Activated T-cell treated with anti-CD3 and anti-CD28 coated beads for 1 hour (primary cell): ENCODE measurements around the gene PRKD1.

Experiments
- DNase-seq: peaks from one replicate; pipeline ENCODE4 v3.0.0-alpha.2; 2020; ENCODE audit warnings: low read depth

Gene PRKD1

DNA sequence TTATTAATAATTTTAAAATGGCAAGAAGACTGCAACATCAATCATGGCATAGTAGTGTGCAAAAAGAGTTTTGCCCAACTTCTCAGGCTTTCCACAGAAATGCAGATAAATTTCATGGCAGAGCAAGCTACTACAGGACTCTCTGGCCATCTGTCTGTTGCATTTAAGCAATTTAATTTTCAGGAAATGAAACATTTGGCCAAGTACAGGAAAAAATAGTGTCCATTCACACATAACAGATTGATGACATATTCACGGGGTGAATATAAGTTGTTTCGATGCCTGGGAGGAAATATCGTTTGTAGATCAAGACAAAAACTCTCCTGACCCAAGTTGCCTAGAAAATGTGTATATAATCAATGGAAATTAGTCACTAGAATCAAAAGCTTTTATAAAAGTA lies 324.0 kb downstream of the PRKD1 start:
- DNase-seq, result no peak

DNA sequence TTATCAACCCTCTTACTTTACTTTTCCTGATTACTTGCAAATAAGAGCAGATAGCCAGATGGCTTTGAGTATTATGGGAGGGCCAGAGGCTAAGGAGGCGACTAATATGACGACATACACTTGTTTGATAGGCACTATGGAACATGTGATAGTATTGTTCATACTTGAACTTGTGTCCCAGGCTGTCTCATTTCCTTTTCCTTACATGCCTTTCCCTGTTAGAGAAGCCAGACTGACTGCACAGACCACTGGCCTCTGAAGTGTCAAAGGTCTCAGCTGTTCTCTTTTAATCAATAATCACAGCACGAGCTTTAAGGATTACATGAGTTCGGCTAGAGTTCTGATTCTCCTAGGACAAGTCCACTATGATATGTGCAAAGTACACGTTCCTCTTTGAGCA lies 326.0 kb downstream of the PRKD1 start:
- no peak for DNase-seq

DNA sequence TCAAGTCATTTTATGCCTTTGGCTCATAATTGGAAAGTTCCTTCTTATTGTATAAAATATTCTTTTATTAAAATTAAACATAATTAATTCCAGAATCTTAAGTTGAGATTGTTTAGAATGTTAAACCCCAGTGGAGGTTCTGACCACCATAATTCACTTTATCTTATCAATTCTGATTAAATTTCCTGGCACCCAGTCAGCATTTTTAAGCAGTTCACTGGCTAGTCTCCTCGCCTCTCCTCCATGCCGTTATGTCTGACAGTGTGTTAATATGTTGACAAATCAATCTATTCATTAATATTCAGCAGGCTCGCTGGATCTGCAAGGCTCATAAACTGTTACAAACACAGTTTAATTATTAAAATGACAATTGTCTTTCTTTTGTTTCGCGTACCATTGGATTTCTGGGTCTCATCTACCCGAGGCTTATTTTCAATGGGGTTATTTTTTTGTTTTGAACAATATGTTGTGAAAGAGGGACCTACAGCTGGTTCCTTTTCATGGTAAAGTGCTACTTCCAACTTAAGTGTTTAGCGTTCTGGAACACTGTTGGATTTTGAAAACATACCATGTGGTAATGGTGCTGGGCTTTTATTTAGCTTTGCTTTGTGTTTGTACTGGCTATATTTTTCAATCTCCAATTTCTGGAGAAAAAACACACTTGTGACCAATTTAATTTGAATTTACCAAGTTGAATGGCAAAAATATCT lies 339.7 kb downstream of the PRKD1 start:
- no peak for DNase-seq

DNA sequence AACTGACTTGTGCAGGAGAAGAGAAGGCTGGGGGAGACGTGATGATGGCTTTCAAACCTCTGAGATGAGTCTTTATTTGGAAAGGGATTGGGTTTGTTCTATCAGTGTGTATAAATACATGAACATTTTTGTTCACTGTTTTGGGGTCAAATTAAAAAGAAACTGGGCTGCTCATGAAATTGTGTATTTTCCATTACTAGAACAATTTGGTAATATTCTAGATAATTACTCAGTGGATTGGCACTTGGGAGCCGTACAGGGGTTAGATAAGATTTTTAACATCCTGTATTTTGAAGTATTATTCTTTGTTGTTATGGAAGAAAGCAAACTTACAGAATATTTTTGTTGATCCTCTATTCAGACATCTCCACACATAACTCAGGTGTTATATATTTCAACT lies 340.6 kb downstream of the PRKD1 start:
- no peak for DNase-seq

DNA sequence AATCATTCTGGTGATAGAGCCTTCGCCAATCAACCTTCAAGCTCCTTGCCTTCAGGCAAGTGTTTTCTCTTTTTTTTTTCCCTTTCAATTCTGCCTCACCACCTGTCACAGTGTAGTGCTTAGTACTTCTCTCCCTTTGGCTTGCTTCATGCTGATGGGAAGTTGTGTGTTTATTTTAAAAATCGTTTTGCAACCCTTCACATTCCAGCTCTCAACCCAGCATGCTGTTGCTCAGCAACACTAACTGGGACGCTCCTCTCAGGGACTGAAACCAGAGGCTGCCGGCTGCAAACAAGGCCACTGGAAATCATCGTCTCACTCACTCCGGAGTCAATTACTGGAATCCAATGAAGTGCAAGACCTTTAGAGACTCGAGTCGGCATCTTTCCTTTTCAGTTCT lies 342.7 kb downstream of the PRKD1 start:
- DNase-seq, result no peak

DNA sequence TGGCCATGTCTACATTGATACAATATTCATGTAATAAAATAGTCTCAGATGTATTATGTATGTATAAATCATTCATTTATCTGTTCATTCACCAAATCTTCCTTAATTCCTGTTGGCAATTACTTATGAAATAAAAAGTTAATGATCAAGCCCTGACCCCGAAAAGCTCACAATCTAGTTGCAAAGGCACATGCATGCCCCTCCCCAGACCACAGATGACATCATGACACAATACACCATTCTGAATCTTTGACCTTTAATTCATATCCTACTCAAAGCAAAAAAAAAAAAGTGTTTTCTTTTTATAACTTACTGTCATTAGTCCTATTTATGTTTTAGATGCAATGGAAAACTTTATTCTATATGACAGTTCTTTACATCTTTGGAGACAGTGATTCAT lies 346.9 kb downstream of the PRKD1 start:
- DNase-seq, result no peak

DNA sequence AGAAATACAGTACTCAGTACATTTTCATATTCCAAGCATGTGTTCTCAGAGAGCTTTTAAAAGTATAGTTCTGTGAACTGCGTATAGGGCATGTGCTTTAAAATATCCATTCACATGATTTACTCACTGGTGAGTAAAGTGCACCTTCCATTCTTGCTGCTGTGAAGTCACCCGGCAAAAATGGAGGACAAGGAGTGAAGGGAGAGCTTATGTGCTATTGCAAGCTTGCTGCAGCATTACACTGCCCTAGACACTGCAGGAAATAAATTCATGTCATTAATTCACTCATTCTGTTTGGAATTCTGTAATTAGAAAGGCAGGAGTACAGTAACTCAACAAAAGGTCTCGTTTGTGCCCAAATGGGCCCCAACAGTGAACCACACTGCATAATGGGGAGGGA lies 347.8 kb downstream of the PRKD1 start:
- DNase-seq, result no peak

DNA sequence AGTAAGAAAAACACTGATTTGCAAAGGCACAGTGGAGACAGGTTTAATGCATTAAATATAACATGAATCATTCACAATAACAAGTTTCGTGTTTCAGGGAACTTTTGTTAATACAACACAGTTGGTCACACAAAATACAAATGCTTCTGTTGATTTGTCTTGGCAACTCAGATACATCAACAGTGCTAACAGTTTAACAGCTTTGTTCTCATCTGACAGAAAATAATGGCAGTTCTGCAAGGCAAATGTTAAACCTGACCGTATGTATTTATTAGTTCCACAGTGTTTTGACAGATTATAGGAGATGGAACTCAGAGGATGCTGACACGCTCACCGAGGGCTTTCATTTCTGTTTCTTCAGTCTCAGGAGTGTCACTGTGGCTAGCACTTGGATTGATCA lies 350.7 kb downstream of the PRKD1 start:
- no peak for DNase-seq

DNA sequence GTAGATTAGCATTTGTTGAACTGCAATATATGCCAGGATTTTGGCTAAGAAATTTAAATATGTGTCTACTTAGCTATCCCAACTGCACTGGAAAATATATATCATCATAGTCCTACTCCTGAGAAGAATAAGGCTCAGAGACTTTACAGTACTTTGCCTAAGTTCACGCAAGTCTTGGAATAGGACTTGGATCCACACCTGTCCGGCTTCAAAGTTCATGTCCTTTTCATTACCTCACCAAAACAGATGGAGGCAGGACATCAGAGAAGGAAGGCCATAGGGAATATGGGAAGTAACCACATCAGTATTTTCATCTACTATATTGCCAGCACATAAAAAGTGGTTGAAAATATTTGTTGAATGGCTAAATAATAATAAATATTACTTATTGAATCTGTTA lies 358.5 kb downstream of the PRKD1 start:
- no peak for DNase-seq

DNA sequence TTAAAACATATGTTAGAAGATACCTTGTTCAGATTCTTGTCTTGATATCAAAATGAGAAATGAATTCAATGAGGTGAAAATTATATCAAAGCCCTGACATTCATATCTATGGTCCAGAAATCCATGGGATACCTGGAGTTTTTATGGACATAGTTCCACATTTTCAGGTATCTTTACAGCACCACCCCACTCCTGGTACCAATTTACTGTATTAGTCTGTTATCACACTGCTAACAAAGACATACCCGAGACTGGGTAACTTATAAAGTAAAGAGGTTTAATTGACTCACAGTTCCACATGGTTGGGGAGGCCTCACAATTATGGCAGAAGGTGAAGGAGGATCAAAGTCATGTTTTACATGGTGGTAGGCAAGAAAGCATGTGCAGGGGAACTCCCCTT lies 361.5 kb downstream of the PRKD1 start:
- DNase-seq, result no peak

DNA sequence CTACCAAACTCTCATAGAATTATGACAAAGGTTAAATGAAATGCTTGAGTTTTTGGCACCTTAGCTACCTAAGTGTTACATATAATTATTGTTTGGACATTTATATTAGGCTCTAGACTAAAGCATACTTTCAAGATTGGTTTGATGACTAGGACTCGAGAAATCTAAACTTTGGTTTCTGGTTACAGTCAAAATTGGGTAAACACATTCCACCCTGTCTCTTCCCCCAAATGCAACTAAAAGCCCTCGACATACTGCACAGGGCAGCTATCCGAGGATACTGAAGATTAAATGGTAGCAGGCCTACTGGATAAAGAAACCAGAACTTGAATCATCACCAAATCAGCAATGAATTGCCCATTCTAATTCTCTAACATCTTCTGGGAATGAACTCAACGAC lies 369.1 kb downstream of the PRKD1 start:
- DNase-seq, result no peak

DNA sequence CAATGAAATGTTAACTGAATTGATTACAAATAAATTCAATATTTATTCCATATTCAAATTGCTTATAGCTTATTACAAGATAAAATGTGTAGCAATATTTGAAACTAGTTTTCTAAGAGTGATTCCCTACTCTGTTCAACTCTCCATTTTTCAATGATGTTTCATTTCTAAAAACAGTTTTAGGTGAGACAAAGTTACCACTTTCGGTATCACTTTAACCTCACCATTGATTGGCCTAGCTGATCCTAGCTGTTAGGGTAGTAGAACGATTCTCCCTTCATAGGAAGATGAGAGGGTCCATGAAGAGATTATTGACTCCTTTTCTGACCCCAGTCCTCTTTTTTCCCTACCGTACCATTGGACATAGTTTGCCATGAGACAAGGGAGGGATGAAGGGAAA lies 373.3 kb downstream of the PRKD1 start:
- DNase-seq, result no peak

DNA sequence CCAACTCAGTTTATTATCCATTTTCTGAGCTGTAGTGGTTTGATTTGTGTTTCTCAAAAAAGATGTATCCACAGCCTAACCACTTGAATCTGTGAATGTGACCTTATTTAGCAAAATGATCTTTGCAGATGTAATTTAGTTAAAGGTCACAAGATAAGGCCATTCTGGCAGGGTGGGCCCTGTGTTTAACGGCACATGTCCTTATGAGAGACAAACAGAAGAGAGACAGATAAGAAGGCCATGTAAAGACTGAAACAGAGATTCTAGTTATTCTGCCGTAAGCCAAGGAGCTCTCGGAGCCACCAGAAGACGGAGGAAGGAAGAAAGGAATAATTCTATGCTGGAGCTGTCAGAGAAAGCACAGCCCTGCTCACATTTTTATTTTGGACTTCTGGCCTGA lies 374.2 kb downstream of the PRKD1 start:
- no peak for DNase-seq

DNA sequence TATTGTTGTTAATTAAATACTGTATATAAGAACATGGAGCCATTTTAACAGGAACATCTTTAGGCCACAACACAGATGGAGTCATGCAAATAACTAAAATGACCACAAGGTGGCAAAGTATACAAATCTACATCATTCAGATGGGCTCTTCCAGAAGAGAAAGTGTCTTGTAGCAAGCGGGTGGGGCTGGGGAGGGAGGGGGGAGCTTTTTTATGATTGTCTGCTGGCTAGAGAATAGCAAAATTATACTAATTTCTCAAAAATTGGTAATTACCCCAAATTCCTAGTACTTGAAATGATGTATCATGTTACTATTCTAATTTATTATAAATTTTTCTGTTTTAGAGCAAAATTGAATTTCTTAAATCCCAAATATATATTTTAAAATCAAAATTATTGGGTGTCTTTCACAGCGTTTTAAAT lies 378.7 kb downstream of the PRKD1 start:
- DNase-seq, result no peak

DNA sequence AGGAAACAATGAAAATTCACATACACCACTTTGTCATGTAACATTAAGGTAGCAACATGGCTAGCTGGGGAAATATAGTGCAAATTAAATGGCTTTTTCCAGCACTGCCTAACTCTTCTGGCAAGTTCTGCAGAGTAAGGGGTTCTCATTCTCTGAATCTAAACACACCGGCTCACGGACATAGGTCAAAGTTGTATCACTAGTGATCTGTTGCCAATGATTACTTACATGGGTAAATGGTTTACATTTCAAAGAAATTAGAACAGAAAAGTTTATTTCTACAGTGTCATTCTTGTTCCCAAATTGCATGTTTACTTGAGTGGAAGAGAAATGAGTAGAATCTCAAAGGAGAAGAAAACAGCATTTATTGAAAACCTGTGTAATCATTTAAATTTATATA lies 381.9 kb downstream of the PRKD1 start:
- no peak for DNase-seq

DNA sequence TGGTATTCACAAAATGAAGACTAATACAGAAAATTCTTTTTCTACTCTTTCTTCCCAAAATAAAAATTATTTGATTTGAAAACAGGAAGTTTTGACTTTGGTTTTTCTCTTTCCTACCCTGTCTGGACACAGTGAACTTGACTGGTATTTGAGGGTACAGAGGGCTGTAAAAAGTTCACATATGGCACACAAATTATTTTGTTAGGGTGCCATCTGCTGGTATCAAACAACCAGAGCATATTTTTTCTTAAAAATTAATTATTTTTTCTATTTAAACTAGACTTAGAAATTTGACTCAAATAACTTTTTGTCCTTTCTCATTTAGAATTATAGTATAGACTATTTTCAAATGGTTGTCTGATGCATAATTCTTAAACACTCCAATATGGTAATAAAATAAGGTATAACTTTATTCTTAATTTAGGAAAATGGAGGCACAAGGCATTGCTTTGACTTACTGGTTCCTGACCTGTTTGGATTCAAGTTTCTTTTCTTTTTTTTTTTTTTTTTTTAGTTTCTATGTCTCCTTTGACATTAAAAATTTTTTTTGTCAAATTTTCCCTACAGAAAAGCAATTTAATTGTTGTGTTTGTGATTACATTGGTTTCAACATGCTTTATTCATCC lies 390.6 kb downstream of the PRKD1 start:
- no peak for DNase-seq

DNA sequence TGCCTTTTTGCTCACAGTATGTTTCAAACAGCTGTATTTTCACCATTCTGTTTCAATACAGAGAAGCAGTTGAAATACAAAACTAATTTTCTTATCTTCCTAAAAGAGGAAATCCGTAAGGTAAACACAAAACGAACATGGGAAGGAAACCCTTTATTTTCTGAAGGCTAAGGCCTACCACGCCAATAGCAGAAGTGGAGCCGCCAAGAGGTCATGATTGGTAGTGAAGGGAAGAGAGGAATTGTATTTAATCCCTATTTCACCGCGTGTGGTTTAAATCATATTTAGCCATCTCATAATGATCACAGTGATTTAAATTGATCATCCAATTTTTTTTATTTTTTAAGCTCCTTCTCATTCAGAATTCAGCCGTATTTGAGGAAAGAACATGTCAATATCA lies 398.2 kb downstream of the PRKD1 start:
- no peak for DNase-seq

DNA sequence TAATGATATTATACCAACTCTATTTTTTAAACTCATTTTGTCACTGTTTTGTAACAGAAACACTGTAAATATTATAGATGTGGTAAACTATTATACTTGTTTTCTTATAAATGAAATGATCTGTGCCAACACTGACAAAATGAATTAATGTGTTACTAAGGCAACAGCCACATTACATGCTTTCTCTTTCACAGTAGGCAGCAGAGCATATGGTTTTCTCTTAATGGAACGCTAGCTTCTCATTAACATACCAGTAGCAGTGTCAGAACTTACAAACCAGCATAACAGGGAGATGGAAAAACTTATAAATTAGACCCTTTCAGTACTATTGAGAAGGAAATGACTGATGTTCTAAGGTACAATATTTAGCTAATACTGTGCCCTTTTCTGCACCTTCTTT lies 398.8 kb downstream of the PRKD1 start:
- DNase-seq, result no peak

DNA sequence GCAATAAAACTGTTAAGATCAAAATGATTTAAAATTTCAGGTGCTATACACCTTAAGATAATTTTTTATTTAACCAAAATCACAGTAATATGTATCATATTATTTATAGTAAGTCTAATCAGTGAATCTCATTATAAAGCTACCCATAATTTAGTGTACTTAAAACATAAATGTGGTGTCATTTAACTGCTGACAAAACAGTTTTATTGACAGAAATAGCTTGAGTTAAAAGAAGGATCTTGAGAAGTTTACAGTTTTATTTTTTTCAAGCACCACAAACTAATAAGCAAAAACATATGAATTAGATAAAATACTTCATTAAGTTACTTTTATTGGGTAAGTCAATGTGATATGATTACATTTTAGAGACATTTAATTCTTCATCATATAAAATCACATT lies 400.4 kb downstream of the PRKD1 start:
- no peak for DNase-seq
